Lung (tissue), 16 donors: ENCODE results near the gene ZNF578. TPM values are rescaled to one million over a fixed set of nuclear protein-coding genes. Genes with fewer than 3 reads are reported as not detected.
A peak's percentile ranks its signal among the peaks of the same experiment; 100 is the strongest.

Experiments used
- ATAC-seq: fragments of 200-7000 bp; cut with Tn5 transposase; one replicate; pipeline ENCODE4 v1.9.1; 2020; ENCODE audit warnings: moderate number of reproducible peaks; ENCODE audit not compliant: insufficient read depth, low FRiP score
- DNase-seq, 3 donors: peaks; one replicate each; pipeline ENCODE4 v3.0.0-alpha.2; 2013 to 2017
- H3K27ac ChIP-seq, 2 donors: one replicate each; pipeline ENCODE4 v1.5.1; 2013; ENCODE audit warnings: mild to moderate bottlenecking in 2 of 2, moderate library complexity in 2 of 2, control low read depth in 1 of 2, inconsistent platforms in 1 of 2, low read depth in 1 of 2, low read length in 1 of 2
- H3K27me3 ChIP-seq, 3 donors: one replicate each; pipeline ENCODE4 v1.5.1; 2013; ENCODE audit warnings: low read length in 2 of 3; ENCODE audit not compliant: control insufficient read depth in 3 of 3, insufficient read depth in 3 of 3
- H3K36me3 ChIP-seq, 4 donors: one replicate each; pipeline ENCODE4 v1.5.1; 2013; ENCODE audit warnings: low read length in 4 of 4, mild to moderate bottlenecking in 1 of 4, moderate library complexity in 1 of 4; ENCODE audit not compliant: control insufficient read depth in 4 of 4, insufficient read depth in 4 of 4
- H3K4me1 ChIP-seq, 5 donors: one replicate each; pipeline ENCODE4 v1.5.1; 2013; ENCODE audit warnings: low read length in 5 of 5, mild to moderate bottlenecking in 2 of 5, moderate library complexity in 1 of 5; ENCODE audit not compliant: control insufficient read depth in 5 of 5, insufficient read depth in 5 of 5
- H3K4me3 ChIP-seq: one replicate; pipeline ENCODE4 v1.5.1; 2013; ENCODE audit warnings: mild to moderate bottlenecking, control low read depth, moderate library complexity
- H3K9ac ChIP-seq, 2 donors: one replicate each; pipeline ENCODE4 v1.5.1; 2013; ENCODE audit warnings: low read length in 2 of 2, control low read depth in 1 of 2; ENCODE audit not compliant: insufficient read depth in 1 of 2
- H3K9me3 ChIP-seq, 4 donors: one replicate each; pipeline ENCODE4 v1.5.1; 2013; ENCODE audit warnings: low read length in 3 of 4, mild to moderate bottlenecking in 1 of 4, moderate library complexity in 1 of 4; ENCODE audit not compliant: control insufficient read depth in 4 of 4, insufficient read depth in 3 of 4
- WGBS, 2 donors: extraction: QIAGEN DNeasy Blood & Tissue Kit; methylation state at CpG; one replicate each; pipeline ENCODE4 v1.1.7; 2013; 5-methylcytosine and 5-hydroxymethylcytosine counted together
- long read RNA-seq, 5 donors: transcript quantifications; one replicate each; lab custom pipeline, GENCODE V29; 2026
- polyA plus RNA-seq, 2 donors: library from polyadenylated mRNA; stranded (reverse); fragments of 200-250 nt; gene quantifications; one replicate each; pipeline ENCODE4 v1.2.1, GENCODE V29; 2013
- total RNA-seq, 2 donors: library from RNA; depleted of rRNA in 1 of 2; stranded (reverse); fragments of >200 nt in 1 of 2; gene quantifications; one replicate each; pipeline ENCODE4 v1.2.1, GENCODE V29; 2014 to 2021
- TF ChIP-seq, protein P1 (sequence below): IDR thresholded peaks from 2 replicates; pipeline ENCODE4 v1.5.1; 2012; ENCODE audit warnings: mild to moderate bottlenecking; ENCODE audit errors: control extremely low read depth, extremely low read depth
- donor health status: control.
- donor health status: control.
- donor health status: Bipolar disorder and iron deficiency.
- donor health status: healthy.
- donor health status: DM: yes; HTN: yes; CAD: no.

ZNF578 gene
- 1 to 10 TPM; 2.5 to 5.2 TPM for total RNA-seq
- under 1 TPM; 0.48 to 0.65 TPM for polyA plus RNA-seq
- long read RNA-seq, donor 1, full-length matches to known transcripts = 2 of 2 reads
- long read RNA-seq, donor 1, partial matches to known transcripts = 0 of 2 reads
- long read RNA-seq, donor 1, other reads (novel, unspliced or antisense) = 0 of 2 reads
- long read RNA-seq, donor 2 = 0 reads
- long read RNA-seq, donor 3 = 0 reads
- long read RNA-seq, donor 4, full-length matches to known transcripts = 2 of 2 reads
- long read RNA-seq, donor 4, partial matches to known transcripts = 0 of 2 reads
- long read RNA-seq, donor 4, other reads (novel, unspliced or antisense) = 0 of 2 reads
- long read RNA-seq, donor 5, full-length matches to known transcripts = 5 of 5 reads
- long read RNA-seq, donor 5, partial matches to known transcripts = 0 of 5 reads
- long read RNA-seq, donor 5, other reads (novel, unspliced or antisense) = 0 of 5 reads

DNA sequence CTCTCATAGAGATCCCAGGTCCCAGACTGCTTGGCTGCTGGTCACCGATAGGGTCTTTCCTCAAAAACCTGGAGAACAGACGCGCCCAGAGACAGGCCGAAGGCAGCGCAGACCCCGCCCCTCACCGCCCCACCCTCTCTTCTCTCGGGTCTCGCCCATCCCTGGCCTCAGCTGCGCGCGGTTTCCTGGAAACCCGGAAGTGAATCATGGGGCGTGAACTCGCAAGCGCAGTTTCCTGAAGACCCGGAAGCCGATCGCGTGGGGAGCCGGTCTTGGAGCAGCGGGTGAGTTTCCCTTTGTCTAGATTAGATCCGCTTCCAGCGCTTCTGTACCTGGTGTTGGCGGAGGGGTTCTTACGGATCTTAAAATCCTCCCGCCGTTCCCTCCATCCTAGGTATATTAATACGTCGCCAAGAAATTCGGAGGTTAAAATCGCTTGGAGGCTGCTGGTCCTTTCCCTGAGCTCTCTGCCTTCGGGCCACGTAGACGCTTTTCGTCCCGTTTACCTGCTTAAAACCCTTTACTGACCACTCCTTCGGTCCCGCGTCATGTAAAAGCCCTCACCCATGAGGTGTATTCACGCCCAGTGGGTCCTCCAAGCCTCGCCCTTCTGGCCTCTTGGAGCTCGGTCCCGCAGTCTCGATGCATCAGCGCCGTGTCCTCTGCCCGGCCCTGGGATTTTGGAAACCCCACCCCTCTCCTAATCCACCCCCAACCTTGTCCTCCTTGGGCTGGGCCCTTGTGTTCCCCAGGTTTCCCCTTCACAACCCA is at the start of gene ZNF578:
ZNF578 (plus strand) TSS at position 230 of the 771 bp plus-strand sequence. CDS start 48,293 bp downstream, outside the sequence.
- ATAC-seq = peak; percentile 47
- TF ChIP-seq, protein P1, sequence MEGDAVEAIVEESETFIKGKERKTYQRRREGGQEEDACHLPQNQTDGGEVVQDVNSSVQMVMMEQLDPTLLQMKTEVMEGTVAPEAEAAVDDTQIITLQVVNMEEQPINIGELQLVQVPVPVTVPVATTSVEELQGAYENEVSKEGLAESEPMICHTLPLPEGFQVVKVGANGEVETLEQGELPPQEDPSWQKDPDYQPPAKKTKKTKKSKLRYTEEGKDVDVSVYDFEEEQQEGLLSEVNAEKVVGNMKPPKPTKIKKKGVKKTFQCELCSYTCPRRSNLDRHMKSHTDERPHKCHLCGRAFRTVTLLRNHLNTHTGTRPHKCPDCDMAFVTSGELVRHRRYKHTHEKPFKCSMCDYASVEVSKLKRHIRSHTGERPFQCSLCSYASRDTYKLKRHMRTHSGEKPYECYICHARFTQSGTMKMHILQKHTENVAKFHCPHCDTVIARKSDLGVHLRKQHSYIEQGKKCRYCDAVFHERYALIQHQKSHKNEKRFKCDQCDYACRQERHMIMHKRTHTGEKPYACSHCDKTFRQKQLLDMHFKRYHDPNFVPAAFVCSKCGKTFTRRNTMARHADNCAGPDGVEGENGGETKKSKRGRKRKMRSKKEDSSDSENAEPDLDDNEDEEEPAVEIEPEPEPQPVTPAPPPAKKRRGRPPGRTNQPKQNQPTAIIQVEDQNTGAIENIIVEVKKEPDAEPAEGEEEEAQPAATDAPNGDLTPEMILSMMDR = no peak

DNA sequence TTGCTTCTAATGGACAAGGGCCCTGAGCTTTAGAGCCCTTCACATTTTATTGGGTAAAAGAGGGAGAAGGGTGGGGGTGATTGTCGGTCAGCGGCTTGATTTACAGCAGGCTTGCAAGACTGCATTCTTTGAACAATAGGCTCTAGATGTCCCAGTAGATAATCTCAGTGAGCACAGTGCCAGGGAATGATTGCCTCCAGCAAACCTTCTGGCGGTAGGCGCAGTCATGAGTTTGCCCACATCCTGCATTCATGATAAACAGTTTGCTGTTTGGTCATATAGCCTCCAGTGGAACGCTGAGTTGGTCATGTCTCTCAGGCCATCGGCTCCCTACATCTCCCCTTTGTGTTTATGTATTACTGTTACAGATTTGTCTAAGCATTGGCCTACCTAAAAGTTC is 43.1 kb upstream of the ZNF578 start:
- Histone ChIP-seq H3K9me3 (peaks cover 6 to 57% (median 37%) of the 10 kb centered on the region in 4 donors), H3K36me3 (peaks cover 39 to 88% (median 73%) of the 10 kb centered on the region in 4 donors), H3K9ac (no peak overlapping the region), H3K4me3 (no peak overlapping the region), H3K4me1 (no peaks in the 10 kb centered on the region), H3K27ac (no peak overlapping the region), H3K27me3 (no peaks in the 10 kb centered on the region)
- ATAC-seq = no peak
- WGBS, 2 donors = 91 to 98% methylated on average over 6 of the region's 6 CpGs
- TF ChIP-seq, protein P1 = no peak
- DNase-seq = no peak

More for the DNA sequence above, at the start of gene ZNF578:
- Histone ChIP-seq H3K9me3 (peaks cover 10 to 53% (median 23%) of the 10 kb centered on the region in 4 donors), H3K27me3 (peaks cover 0 to 3% (median 0%) of the 10 kb centered on the region in 3 donors), H3K4me1 (peaks cover 0 to 4% (median 0%) of the 10 kb centered on the region in 5 donors), H3K36me3 (peaks cover 7 to 34% (median 20%) of the 10 kb centered on the region in 4 donors), H3K9ac (peak within 1 kb of the TSS in 1 of 2 donors; percentile 17), H3K27ac (peak within 1 kb of the TSS in 1 of 2 donors; percentile 17), H3K4me3 (peak within 1 kb of the TSS; percentile 73)
- DNase-seq = peak; percentile 94 to 96 (median 96)
- 2 to 4% methylated on average over 48 of the region's 48 CpGs for WGBS, 2 donors

DNA sequence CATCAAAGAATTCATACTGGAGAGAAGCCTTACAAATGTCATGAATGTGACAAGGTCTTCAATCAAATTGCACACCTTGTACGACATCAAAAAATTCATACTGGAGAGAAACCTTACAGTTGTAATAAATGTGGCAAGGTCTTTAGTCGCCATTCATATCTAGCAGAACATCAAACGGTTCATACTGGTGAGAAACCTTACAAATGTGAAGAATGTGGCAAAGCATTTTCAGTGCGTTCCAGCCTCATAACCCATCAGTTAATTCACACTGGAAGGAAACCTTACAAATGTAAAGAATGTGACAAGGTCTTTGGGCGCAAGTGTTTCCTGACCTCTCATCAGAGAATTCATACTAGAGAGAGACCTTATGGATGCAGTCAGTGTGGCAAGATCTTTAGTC is 37.6 kb upstream of the ZNF578 start:
- Histone ChIP-seq H3K27ac (no peak overlapping the region), H3K9ac (no peak overlapping the region), H3K27me3 (no peaks in the 10 kb centered on the region), H3K4me3 (no peak overlapping the region), H3K4me1 (no peaks in the 10 kb centered on the region), H3K9me3 (peaks cover 13 to 74% (median 33%) of the 10 kb centered on the region in 4 donors), H3K36me3 (peaks cover 8 to 43% (median 26%) of the 10 kb centered on the region in 4 donors)
- no peak for ATAC-seq
- WGBS, 2 donors = 95 to 97% methylated on average over 5 of the region's 5 CpGs
- no peak for DNase-seq
- TF ChIP-seq, protein P1 = no peak
